ENCODE data around the gene MSANTD1. TPM values are rescaled to one million over a fixed set of nuclear protein-coding genes. Genes with fewer than 3 reads are reported as not detected.

Gene MSANTD1
- total RNA-seq, 2 donors from 2014 or later: 1.5 to 1.7 TPM

DNA sequence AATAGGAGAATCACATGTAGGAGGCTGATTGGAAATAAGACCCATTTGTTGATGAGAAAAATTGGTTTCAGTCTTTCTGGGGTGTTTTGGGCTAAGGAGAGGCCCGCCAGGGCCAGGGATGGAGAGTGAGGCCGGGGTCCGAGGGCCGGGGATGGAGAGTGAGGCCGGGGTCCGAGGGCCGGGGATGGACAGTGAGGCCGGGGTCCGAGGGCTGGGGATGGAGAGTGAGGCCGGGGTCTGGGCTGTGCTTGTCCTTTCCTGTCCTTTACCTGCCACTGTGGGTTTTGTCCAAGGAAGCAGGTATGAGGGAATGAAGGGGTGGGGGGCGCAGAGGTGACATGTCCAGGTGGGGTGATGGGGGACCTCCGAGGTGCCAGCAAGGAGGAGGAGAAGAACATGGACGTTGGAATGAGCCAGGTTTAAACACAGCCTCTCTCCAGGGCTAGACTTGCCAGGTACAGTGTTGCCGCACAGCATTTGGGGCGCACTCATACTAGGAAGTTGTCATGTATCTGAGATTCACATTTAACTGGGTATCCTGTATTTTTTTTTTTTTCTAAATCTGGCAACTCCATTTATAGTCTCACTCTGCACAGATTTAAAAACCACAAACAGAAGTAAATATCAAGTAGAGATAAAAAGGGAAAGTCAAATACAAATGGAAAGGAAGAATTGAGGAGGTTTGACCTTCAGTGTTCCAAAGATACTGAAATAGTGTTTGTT, 52.7 kb downstream of the MSANTD1 start:
- DNase-seq (no peak), ATAC-seq (peak; percentile 21)
- H3K27me3 Mint-ChIP-seq: peaks cover 8% of the 10 kb centered on the region
- H3K9me3 ChIP-seq (ENCODE audit: control insufficient read depth, low read length, poor library complexity, severe bottlenecking): no peaks in the 10 kb centered on the region
- H3K4me1 Mint-ChIP-seq: peaks cover 36% of the 10 kb centered on the region
- H3K27ac Mint-ChIP-seq: peak overlapping the region; percentile 96
- H3K36me3 Mint-ChIP-seq (ENCODE audit: low read depth): no peaks in the 10 kb centered on the region
- H3K4me3 Mint-ChIP-seq: peak overlapping the region; percentile 95

GRCh38 chr4:3302173-3302785, 53.3 kb downstream of the MSANTD1 start:
- H3K36me3 Mint-ChIP-seq (ENCODE audit: low read depth): no peaks in the 10 kb centered on the region
- peak overlapping the region; percentile 95 for H3K4me3 Mint-ChIP-seq
- ATAC-seq (peak; percentile 96), DNase-seq (peak; percentile 65 to 84 (median 74))
- peaks cover 8% of the 10 kb centered on the region for H3K27me3 Mint-ChIP-seq
- H3K9me3 ChIP-seq (ENCODE audit: control insufficient read depth, low read length, poor library complexity, severe bottlenecking): no peaks in the 10 kb centered on the region
- peaks cover 36% of the 10 kb centered on the region for H3K4me1 Mint-ChIP-seq
- peak overlapping the region; percentile 96 for H3K27ac Mint-ChIP-seq

DNA sequence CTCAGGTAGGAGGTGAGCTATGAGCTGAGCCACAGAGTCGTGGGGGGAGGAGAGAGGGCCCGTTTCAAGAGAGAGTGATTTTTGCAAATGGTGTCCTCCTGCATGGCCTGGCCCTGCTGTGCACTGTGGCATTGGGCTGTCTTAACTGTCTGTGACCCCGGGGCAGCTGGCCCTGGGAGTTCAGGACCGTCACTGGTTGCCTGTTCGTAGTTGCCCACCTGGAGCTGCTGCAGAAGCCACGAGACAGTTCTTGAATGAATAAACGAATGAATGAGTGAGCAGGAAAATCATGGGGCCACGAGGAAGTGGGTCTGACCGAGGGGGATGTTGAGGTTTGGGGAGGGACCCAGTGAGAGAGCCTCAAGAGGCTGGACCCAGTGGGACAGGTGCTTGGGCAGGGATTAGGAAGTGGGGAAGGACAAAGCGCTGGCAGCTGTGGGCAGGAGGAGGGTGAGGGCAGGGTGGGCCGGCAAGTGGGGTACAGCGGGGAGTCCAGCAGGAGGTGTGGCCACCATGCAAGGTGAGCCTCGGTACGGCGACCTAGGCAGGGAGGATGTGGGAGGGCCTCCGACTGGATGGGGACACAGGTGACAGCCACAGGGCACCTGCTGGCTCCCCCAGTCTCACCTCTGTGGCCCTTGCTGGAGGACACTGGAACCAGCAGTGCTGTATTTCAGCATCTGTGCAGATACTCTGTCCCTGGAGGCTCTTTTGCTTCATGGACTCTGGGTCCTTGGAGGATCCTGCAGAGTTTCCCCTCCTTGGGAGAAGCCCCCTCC, 54.0 kb downstream of the MSANTD1 start:
- Mint-ChIP-seq H3K27me3 (peaks cover 8% of the 10 kb centered on the region), H3K36me3 (ENCODE audit: low read depth) (no peaks in the 10 kb centered on the region), H3K4me1 (peaks cover 36% of the 10 kb centered on the region), H3K27ac (peak overlapping the region; percentile 96), H3K4me3 (peak overlapping the region; percentile 95)
- no peaks in the 10 kb centered on the region for H3K9me3 ChIP-seq (ENCODE audit: control insufficient read depth, low read length, poor library complexity, severe bottlenecking)
- DNase-seq (no peak), ATAC-seq (peak; percentile 1)

GRCh38 chr4:3303565-3303824, 54.5 kb downstream of the MSANTD1 start:
- Mint-ChIP-seq H3K27me3 (peaks cover 8% of the 10 kb centered on the region), H3K4me3 (peak overlapping the region; percentile 95), H3K36me3 (ENCODE audit: low read depth) (no peaks in the 10 kb centered on the region), H3K4me1 (peaks cover 38% of the 10 kb centered on the region), H3K27ac (peak overlapping the region; percentile 96)
- DNase-seq (no peak), ATAC-seq (no peak)
- no peaks in the 10 kb centered on the region for H3K9me3 ChIP-seq (ENCODE audit: control insufficient read depth, low read length, poor library complexity, severe bottlenecking)

GRCh38 chr4:3303923-3304710, 55.2 kb downstream of the MSANTD1 start:
- Mint-ChIP-seq H3K4me1 (peaks cover 38% of the 10 kb centered on the region), H3K27me3 (peaks cover 8% of the 10 kb centered on the region), H3K36me3 (ENCODE audit: low read depth) (no peaks in the 10 kb centered on the region), H3K27ac (peak overlapping the region; percentile 96), H3K4me3 (no peak overlapping the region)
- ATAC-seq (no peak), DNase-seq (no peak)
- H3K9me3 ChIP-seq (ENCODE audit: control insufficient read depth, low read length, poor library complexity, severe bottlenecking): no peaks in the 10 kb centered on the region

DNA sequence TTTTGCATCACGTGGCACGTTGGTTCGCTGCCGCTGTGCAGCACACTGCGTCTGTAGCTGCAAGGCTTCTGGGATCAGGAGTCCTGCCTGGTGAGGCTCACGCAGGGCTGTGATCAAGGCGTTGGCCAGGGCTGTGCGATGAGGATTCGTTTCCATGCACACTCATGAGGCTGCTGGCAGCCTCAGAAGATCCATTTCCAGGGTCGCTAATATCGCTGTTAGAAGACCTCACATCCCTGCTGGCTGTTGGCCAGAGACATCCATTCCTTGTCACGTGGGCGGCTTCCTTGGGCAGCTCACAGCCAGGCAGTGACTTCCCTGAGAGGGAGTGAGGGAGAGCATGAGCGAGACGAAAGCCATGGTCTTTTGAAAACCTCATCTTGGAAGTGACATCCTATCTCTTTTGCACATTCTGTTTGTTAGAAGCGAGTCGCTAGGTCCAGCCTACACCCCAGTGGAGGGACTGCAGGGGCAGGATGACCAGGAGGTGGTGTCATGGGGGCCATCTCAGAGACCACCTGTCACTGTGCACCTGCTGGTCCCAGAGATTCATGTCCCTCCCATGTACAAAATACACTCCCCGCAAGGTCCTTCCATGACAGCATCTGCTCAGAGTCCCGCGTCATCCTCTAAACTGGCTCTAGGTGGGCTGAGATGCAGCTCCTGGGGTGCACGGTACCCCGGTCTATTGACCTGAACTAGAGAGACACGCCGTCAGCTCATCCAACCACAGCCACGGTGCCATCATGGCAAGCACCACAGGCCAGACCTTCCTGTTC, 56.1 kb downstream of the MSANTD1 start:
- no peaks in the 10 kb centered on the region for H3K9me3 ChIP-seq (ENCODE audit: control insufficient read depth, low read length, poor library complexity, severe bottlenecking)
- Mint-ChIP-seq H3K36me3 (ENCODE audit: low read depth) (no peaks in the 10 kb centered on the region), H3K4me3 (no peak overlapping the region), H3K27ac (no peak overlapping the region), H3K4me1 (peaks cover 36% of the 10 kb centered on the region), H3K27me3 (peaks cover 8% of the 10 kb centered on the region)
- no peak for ATAC-seq
- no peak for DNase-seq

GRCh38 chr4:3305610-3306371, 56.8 kb downstream of the MSANTD1 start:
- Mint-ChIP-seq H3K27me3 (peaks cover 8% of the 10 kb centered on the region), H3K27ac (no peak overlapping the region), H3K4me1 (peaks cover 36% of the 10 kb centered on the region), H3K36me3 (ENCODE audit: low read depth) (no peaks in the 10 kb centered on the region), H3K4me3 (peak overlapping the region; percentile 25)
- DNase-seq (no peak), ATAC-seq (no peak)
- H3K9me3 ChIP-seq (ENCODE audit: control insufficient read depth, low read length, poor library complexity, severe bottlenecking): no peaks in the 10 kb centered on the region

Other genes starting within 250 kb of the MSANTD1 start
- not detected for gene HTT-AS, start 174.6 kb upstream of the MSANTD1 start, total RNA-seq
- 10 to 100 TPM; 83.9 to 89.9 TPM for gene HTT, start 174.5 kb upstream of the MSANTD1 start, total RNA-seq
- 1 to 10 TPM; 4.0 to 5.0 TPM for gene RGS12, start 43.9 kb downstream of the MSANTD1 start, total RNA-seq
- gene HGFAC, start 192.8 kb downstream of the MSANTD1 start, total RNA-seq: not detected
- not detected for gene DOK7, start 214.1 kb downstream of the MSANTD1 start, total RNA-seq

Data from T-helper 17 cell (primary cell).